Stimulated activated CD4-positive, alpha-beta T cell treated with anti-CD3 and anti-CD28 coated beads, Interleukin-1b, Interleukin-23, amount 100 ng/mL, for 48 hours (primary cell): ENCODE data around the gene MLXIP.
"Not testable (repeated sequence)": the region's sequence is repeated elsewhere in the genome, so short reads cannot be mapped to it uniquely, and the experiment has no call there.

Experiments used
- DNase-seq: peaks from one replicate; pipeline ENCODE4 v3.0.0-alpha.2; 2020

MLXIP gene, protein sequence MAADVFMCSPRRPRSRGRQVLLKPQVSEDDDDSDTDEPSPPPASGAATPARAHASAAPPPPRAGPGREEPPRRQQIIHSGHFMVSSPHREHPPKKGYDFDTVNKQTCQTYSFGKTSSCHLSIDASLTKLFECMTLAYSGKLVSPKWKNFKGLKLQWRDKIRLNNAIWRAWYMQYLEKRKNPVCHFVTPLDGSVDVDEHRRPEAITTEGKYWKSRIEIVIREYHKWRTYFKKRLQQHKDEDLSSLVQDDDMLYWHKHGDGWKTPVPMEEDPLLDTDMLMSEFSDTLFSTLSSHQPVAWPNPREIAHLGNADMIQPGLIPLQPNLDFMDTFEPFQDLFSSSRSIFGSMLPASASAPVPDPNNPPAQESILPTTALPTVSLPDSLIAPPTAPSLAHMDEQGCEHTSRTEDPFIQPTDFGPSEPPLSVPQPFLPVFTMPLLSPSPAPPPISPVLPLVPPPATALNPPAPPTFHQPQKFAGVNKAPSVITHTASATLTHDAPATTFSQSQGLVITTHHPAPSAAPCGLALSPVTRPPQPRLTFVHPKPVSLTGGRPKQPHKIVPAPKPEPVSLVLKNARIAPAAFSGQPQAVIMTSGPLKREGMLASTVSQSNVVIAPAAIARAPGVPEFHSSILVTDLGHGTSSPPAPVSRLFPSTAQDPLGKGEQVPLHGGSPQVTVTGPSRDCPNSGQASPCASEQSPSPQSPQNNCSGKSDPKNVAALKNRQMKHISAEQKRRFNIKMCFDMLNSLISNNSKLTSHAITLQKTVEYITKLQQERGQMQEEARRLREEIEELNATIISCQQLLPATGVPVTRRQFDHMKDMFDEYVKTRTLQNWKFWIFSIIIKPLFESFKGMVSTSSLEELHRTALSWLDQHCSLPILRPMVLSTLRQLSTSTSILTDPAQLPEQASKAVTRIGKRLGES

DNA sequence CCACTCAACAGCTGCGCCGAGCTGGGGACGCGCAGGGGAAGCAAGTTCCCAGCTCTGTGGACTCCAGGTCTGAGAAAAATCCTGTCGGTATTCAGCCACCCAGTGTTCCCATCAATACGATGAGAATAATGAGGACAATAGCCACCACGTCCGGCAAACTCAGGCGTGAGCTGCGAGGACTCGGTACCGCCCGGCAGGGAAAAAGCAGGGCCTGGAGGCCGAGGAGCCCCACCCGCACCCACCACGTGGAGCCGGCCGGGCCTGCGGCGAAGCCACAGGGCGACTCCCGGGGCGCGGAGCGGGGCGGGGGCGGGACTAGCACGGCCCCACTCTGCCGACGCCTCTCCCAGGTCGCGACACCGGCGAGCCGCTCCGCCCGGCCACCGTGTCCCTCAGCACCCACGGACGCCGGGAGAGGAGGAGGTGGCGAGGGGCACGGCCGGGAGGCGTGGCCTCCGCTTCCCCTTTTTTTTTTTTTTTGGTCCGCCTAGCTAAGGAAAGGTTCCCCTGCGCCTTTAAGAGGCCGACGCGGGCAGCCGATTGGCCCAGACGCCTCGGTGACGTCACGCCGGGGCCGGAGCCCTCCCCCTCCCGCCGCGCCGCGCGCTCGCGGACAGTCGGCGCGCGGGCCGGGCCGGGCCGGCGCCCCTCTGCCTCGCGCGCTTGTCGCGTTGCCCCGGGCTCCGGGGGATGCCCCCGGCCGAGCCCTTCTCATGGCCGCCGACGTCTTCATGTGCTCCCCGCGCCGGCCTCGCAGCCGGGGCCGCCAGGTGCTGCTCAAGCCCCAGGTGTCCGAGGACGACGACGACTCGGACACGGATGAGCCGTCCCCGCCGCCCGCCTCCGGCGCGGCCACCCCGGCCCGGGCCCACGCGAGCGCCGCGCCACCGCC lies at the start of gene MLXIP:
TSS of gene MLXIP (plus strand) at position 616 of the 892 bp plus-strand sequence. CDS start at position 714, 98 bp downstream.
- peak; percentile 88 for DNase-seq

GRCh38 chr12:122028905-122029560 lies 49.5 kb upstream of the MLXIP start:
- DNase-seq: peak; percentile 30

- no peak for DNase-seq
Measured at GRCh38 chr12:122029620-122030423, 48.7 kb upstream of the MLXIP start.

GRCh38 chr12:122030424-122031035 lies 48.0 kb upstream of the MLXIP start:
- no peak for DNase-seq

GRCh38 chr12:122031342-122032216 lies 47.0 kb upstream of the MLXIP start:
- DNase-seq: peak; percentile 57

GRCh38 chr12:122032580-122032979 lies 46.0 kb upstream of the MLXIP start:
- no peak for DNase-seq

DNA sequence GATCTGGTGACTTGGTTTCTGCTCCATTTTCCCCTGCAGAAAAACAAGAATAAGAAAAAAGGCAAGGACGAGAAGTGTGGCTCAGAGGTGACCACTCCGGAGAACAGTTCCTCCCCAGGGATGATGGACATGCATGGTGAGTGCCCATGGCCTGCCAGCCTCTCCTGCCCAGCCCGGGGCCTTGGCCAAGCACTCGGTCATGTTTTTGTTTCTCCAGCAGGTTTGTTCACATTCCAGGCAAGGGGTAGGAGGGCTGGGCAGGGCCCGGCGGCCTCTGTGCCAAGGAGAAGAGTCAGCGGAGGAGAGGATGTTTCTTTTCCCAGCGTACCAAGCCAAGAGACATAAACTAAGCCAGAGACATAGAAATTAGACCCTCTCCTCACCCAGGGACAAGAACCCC lies 43.3 kb upstream of the MLXIP start:
- no peak for DNase-seq

- no peak for DNase-seq
Measured at GRCh38 chr12:122036153-122036552, 42.4 kb upstream of the MLXIP start.

- DNase-seq: no peak
Measured at GRCh38 chr12:122040579-122041386, 37.8 kb upstream of the MLXIP start.

- DNase-seq: not testable (repeated sequence)
Measured at GRCh38 chr12:122041458-122041857, 37.1 kb upstream of the MLXIP start.

- DNase-seq: no peak
Measured at GRCh38 chr12:122042910-122043309, 35.6 kb upstream of the MLXIP start.

- DNase-seq: no peak
Measured at GRCh38 chr12:122043476-122043875, 35.1 kb upstream of the MLXIP start.

GRCh38 chr12:122045262-122045661 lies 33.3 kb upstream of the MLXIP start:
- no peak for DNase-seq

GRCh38 chr12:122046145-122046544 lies 32.4 kb upstream of the MLXIP start:
- DNase-seq: no peak

DNA sequence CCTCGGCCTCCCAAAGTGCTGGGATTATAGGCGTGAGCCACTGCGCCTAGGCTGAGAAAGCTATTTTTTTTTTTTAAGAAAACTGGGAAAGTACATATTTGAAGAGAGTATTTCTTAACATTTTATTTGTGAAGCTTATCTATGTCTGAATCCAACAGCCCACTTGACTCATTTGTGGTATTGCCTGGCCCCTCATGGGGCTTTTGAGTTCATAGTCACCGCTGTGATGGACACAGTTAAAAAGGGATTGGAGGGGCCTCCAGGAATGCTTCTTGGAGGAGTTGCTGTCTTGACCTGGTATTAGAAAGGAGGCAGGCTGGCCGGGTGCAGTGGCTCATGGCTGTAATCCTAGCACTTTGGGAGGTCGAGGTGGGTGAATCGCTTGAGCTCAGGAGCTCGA lies 30.4 kb upstream of the MLXIP start:
- DNase-seq: no peak

GRCh38 chr12:122049827-122050226 lies 28.7 kb upstream of the MLXIP start:
- no peak for DNase-seq

DNA sequence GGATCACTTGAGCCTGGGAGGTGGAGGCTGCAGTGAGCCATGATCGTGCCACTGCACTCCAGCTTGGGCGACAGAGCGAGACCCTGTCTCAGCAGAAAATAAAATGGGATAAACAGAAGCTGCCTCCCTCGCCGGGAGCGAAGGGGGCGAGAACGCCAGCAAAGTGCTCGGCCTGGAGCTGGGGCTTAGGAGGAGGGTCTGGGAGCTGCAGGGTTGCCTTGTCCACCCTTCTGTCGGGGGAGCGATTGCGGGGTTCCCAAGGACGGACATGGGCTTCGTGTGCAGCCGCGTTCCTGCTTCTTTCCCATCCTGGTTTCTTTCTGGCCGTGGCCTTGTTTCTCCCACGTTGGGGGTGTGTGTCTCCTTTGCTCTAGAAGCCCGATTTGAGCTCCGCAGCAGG lies 27.9 kb upstream of the MLXIP start:
- DNase-seq: no peak

DNA sequence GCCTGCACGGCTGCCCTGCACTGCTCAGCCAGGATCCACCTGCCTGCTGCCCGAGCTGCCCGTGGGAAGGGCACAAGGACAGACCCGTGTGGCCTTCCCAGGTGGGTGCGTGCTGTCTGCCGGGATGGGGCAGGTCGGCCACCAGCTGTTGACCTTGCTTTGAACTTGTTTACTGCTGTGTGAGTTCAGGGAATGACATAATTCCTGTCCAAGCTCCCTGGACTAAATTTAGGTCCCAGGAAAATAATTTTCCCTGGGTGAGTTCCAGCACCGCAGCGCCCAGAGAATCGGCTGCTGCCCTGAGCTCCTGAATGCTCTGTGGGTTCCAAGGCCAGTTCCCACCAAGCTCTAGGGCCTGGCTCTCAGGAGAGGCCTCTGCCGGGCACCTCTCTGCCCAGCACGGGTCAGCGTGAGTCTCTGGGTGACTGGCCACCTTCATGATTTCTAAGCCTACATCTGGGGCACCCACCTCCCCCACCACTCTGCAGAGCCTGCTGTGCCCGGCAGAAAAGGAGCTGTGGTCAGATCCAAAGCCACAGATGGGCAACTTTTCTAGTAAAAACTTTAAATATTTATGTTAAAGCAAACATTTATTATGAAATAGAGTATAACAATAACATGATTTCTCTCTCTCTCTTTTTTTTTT lies 27.2 kb upstream of the MLXIP start:
- no peak for DNase-seq
